GM23338 (cell line): ENCODE results near the gene RIN3. TPM values are rescaled to one million over a fixed set of nuclear protein-coding genes. Genes with fewer than 3 reads are reported as not detected.

Source experiments
- ATAC-seq: fragments of 200-7000 bp; cut with Tn5 transposase; 3 replicates; pipeline ENCODE4 v1.9.1; 2020
- DNase-seq: peaks from one replicate; pipeline ENCODE4 v3.0.0-alpha.2; 2015; ENCODE audit warnings: low spot score
- H2AFZ ChIP-seq: fragments of 200-600 bp; sonication (generic); 2 replicates; pipeline ENCODE4 v1.8.0; 2016; ENCODE audit warnings: antibody characterized with exemption, mild to moderate bottlenecking, moderate library complexity
- H3F3A ChIP-seq: fragments of 200-600 bp; sonication (generic); replicated peaks from 2 replicates; pipeline ENCODE4 v1.8.0; 2017; ENCODE audit warnings: antibody characterized with exemption, mixed run types, low read depth
- H3K27ac ChIP-seq: fragments of 200-600 bp; sonication (generic); 2 replicates; pipeline ENCODE4 v1.6.1; 2016; ENCODE audit warnings: low read depth
- H3K27me3 ChIP-seq: fragments of 200-600 bp; sonication (generic); 2 replicates; pipeline ENCODE4 v1.8.0; 2016; ENCODE audit warnings: mild to moderate bottlenecking, mixed run types, moderate library complexity; ENCODE audit not compliant: insufficient read depth
- H3K36me3 ChIP-seq: fragments of 200-600 bp; sonication (generic); 2 replicates; pipeline ENCODE4 v1.8.0; 2016; ENCODE audit warnings: mild to moderate bottlenecking; ENCODE audit not compliant: insufficient read depth
- H3K4me1 ChIP-seq: fragments of 200-600 bp; sonication (generic); 2 replicates; pipeline ENCODE4 v1.8.0; 2016; ENCODE audit warnings: mild to moderate bottlenecking, moderate library complexity; ENCODE audit not compliant: insufficient read depth
- H3K4me2 ChIP-seq: fragments of 200-600 bp; sonication (generic); 2 replicates; pipeline ENCODE4 v1.7.1; 2017; ENCODE audit warnings: mixed run types
- H3K4me3 ChIP-seq: fragments of 200-600 bp; sonication (generic); 2 replicates; pipeline ENCODE4 v1.6.1; 2016; ENCODE audit warnings: mixed run types
- H3K79me2 ChIP-seq: fragments of 200-600 bp; sonication (generic); replicated peaks from 2 replicates; pipeline ENCODE4 v1.8.0; 2017; ENCODE audit warnings: mild to moderate bottlenecking; ENCODE audit not compliant: insufficient read depth
- H3K9me2 ChIP-seq: fragments of 200-600 bp; sonication (generic); 2 replicates; pipeline ENCODE4 v1.8.0; 2017; ENCODE audit not compliant: insufficient read depth
- H4K20me1 ChIP-seq: fragments of 200-600 bp; sonication (generic); replicated peaks from 2 replicates; pipeline ENCODE4 v1.8.0; 2017; ENCODE audit warnings: mild to moderate bottlenecking; ENCODE audit not compliant: insufficient read depth
- H3K27ac Mint-ChIP-seq: 2 replicates; pipeline ENCODE4 v1.8.0; 2020; ENCODE audit warnings: inconsistent platforms, mild to moderate bottlenecking, moderate library complexity, mixed read lengths
- H3K27me3 Mint-ChIP-seq: 3 replicates; pipeline ENCODE4 v1.8.0; 2022; ENCODE audit warnings: low read depth, mild to moderate bottlenecking, moderate library complexity, mixed read lengths, inconsistent platforms; ENCODE audit not compliant: insufficient read depth, poor library complexity
- H3K36me3 Mint-ChIP-seq: 3 replicates; pipeline ENCODE4 v1.8.0; 2021; ENCODE audit warnings: low read depth, mild to moderate bottlenecking, inconsistent platforms, moderate library complexity, mixed read lengths
- H3K4me1 Mint-ChIP-seq: 3 replicates; pipeline ENCODE4 v1.8.0; 2020; ENCODE audit warnings: mild to moderate bottlenecking, inconsistent platforms, mixed read lengths
- H3K4me3 Mint-ChIP-seq: 3 replicates; pipeline ENCODE4 v1.8.0; 2021; ENCODE audit warnings: moderate library complexity, mild to moderate bottlenecking, inconsistent platforms, mixed read lengths
- H3K9me3 Mint-ChIP-seq: 3 replicates; pipeline ENCODE4 v1.8.0; 2020; ENCODE audit warnings: moderate library complexity, mild to moderate bottlenecking, inconsistent platforms, mixed read lengths
- CREB1 ChIP-seq: fragments of 250-450 bp; sonication (Bioruptor Pico); IDR thresholded peaks from 2 replicates; pipeline ENCODE4 v1.5.0; 2020; ENCODE audit warnings: low read depth, mild to moderate bottlenecking, moderate library complexity
- JUNB ChIP-seq: IDR thresholded peaks from one replicate; pipeline ENCODE4 v1.6.1; 2016; ENCODE audit warnings: antibody characterized with exemption; ENCODE audit not compliant: unreplicated experiment
- POLR2AphosphoS5 ChIP-seq: IDR thresholded peaks from 2 replicates; pipeline ENCODE4 v1.6.1; 2016; ENCODE audit warnings: antibody characterized with exemption, low read depth
- STAT1 ChIP-seq: IDR thresholded peaks from one replicate; pipeline ENCODE4 v1.6.1; 2016; ENCODE audit warnings: antibody characterized with exemption; ENCODE audit not compliant: unreplicated experiment
- ZNF114 ChIP-seq: fragments of 250-450 bp; sonication (Bioruptor Pico); IDR thresholded peaks from 2 replicates; pipeline ENCODE4 v1.5.0; 2020; ENCODE audit warnings: mild to moderate bottlenecking, moderate library complexity
- ZNF331 ChIP-seq: fragments of 250-450 bp; sonication (Bioruptor Pico); IDR thresholded peaks from 2 replicates; pipeline ENCODE4 v1.5.0; 2020; ENCODE audit warnings: low read depth, mild to moderate bottlenecking, moderate library complexity
- polyA plus RNA-seq: library from polyadenylated mRNA; unstranded; fragments of >200 nt; fragmentation: Nextera tagmentation; extraction: Ambion mirVana; gene quantifications from 2 replicates; pipeline ENCODE4 v1.2.1, GENCODE V29; 2016
- total RNA-seq: library from RNA; depleted of rRNA; stranded (reverse); fragments of >200 nt; shearing (Covaris generic); gene quantifications from 2 replicates; pipeline ENCODE4 v1.2.3, GENCODE V29; 2014
- TF ChIP-seq, protein P1 (sequence below), 2 experiments: fragments of 200-600 bp in 1 of 2; sonication (generic) in 1 of 2; conservative IDR thresholded peaks; 2 replicates each; pipeline versions ENCODE4 v1.5.1 to v1.6.1; 2016 to 2017; ENCODE audit warnings: antibody characterized with exemption in 2 of 2, low read depth in 2 of 2, mild to moderate bottlenecking in 2 of 2, moderate library complexity in 1 of 2

RIN3 gene
- total and polyA plus RNA-seq, 2 experiments from 2014 or later = 0.97 to 1.5 TPM

DNA sequence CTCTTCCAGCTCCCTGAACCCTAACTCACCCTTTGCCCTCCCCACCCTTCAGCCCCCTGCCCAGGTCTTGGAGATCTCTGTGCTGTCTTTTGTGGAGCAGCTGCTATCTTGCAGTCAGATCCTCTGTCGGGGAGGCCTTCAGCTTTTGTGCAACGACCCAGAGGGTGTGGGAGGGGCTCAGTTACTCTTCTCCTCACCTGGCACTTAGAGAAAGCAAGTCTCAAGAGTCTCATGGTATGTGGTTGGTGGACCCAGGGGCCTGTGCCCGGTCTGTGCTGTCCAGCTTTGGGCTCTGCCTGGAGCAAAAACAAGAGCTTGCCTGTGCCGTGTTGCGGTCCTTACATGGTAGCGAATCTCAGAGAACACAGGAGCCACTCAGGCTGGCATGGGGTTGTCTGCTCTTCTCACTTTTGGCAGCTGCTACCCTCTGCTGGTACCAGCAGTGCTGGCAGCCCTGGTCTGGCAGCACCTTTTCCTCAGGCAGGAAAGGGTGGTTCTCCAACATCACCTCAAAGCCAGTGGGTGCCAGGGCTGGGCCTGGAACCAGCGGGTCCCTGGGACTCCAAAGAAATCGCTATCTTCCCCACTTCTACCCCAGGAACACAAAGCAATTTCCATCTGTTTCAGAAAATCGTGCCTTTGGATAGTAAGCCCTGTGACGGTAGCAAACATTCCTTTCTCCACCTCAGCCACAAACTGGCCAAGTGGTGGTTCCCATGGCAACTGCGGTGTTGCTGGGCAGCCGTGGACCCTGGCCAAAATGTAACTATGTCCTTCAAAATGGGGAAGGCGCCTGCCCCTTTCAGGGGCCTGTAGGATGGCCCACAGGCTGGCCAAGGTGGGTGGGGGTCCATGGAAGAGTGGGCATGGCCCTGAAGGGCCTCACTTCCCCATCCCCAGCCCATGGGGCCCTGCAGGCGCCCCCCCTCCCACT is 90.0 kb downstream of the RIN3 start:
- Histone ChIP-seq H2AFZ (no peak overlapping the region), H3K36me3 (no peaks in the 10 kb centered on the region), H4K20me1 (no peaks in the 10 kb centered on the region), H3F3A (no peaks in the 10 kb centered on the region), H3K4me3 (no peak overlapping the region), H3K4me1 (no peaks in the 10 kb centered on the region), H3K9me2 (peaks cover 6% of the 10 kb centered on the region; the same call in 1 of the 2 replicates), H3K79me2 (no peaks in the 10 kb centered on the region), H3K27me3 (no peaks in the 10 kb centered on the region), H3K27ac (no peak overlapping the region), H3K4me2 (no peak overlapping the region)
- no peaks in the 10 kb centered on the region for H3K36me3 Mint-ChIP-seq
- peak; percentile 61 for ATAC-seq
- H3K4me1 Mint-ChIP-seq = no peaks in the 10 kb centered on the region
- peaks cover 7% of the 10 kb centered on the region for H3K27me3 Mint-ChIP-seq
- no peak overlapping the region for H3K4me3 Mint-ChIP-seq
- H3K9me3 Mint-ChIP-seq = no peaks in the 10 kb centered on the region
- DNase-seq = peak; percentile 44
- TF ChIP-seq JUNB = no peak
- TF ChIP-seq, protein P1, sequence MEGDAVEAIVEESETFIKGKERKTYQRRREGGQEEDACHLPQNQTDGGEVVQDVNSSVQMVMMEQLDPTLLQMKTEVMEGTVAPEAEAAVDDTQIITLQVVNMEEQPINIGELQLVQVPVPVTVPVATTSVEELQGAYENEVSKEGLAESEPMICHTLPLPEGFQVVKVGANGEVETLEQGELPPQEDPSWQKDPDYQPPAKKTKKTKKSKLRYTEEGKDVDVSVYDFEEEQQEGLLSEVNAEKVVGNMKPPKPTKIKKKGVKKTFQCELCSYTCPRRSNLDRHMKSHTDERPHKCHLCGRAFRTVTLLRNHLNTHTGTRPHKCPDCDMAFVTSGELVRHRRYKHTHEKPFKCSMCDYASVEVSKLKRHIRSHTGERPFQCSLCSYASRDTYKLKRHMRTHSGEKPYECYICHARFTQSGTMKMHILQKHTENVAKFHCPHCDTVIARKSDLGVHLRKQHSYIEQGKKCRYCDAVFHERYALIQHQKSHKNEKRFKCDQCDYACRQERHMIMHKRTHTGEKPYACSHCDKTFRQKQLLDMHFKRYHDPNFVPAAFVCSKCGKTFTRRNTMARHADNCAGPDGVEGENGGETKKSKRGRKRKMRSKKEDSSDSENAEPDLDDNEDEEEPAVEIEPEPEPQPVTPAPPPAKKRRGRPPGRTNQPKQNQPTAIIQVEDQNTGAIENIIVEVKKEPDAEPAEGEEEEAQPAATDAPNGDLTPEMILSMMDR (conservative IDR thresholded peaks at IDR 0.05; ENCODE audit: low read depth in 2 of 2) = peak in 1 of 2 experiments; percentile 21; a peak in 1 of 4 replicates
- H3K27ac Mint-ChIP-seq = no peak overlapping the region

DNA sequence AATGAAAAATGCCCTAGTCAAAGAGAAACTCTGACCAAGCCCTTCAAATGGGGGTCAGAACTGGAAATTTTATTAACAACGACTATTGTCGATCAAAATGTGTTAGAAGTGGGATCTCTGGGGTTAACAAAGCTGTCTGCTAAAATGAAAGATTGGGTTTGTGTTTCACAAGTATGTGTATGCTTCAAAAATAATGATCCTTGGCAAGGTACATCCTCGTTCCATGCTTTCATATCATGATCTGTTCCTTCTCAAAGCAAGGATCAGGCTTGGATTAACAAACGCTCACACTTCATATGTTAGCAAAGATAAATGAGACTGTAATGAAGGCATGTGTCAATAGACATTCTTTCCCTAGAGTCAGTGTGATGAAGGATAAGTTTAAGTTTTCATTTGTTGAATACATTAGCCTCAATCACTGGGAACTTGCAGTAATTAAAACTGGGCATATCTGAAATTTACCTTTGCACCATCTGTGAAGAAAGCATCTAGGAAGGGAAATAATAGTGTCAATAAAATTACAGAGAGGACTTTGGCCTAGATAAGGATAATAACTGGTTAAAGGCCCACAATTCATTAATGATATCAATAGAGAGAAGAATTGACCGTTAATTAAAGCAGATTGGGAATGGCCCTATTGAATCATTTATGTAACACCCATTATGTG is 91.8 kb downstream of the RIN3 start:
- TF ChIP-seq CREB1 (CRISPR knock-in tag) (no peak), STAT1 (no peak), ZNF331 (CRISPR knock-in tag) (no peak), POLR2AphosphoS5 (no peak), ZNF114 (CRISPR knock-in tag) (no peak)
- Histone ChIP-seq H3K4me3 (no peak overlapping the region), H3K4me2 (no peak overlapping the region), H3K27ac (no peak overlapping the region), H3K79me2 (no peaks in the 10 kb centered on the region), H2AFZ (no peak overlapping the region), H3K4me1 (no peaks in the 10 kb centered on the region), H3K27me3 (no peaks in the 10 kb centered on the region), H3K36me3 (no peaks in the 10 kb centered on the region), H4K20me1 (no peaks in the 10 kb centered on the region), H3K9me2 (peaks cover 6% of the 10 kb centered on the region; the same call in 1 of the 2 replicates), H3F3A (no peaks in the 10 kb centered on the region)
- no peak overlapping the region for H3K27ac Mint-ChIP-seq
- peaks cover 7% of the 10 kb centered on the region for H3K27me3 Mint-ChIP-seq
- no peak overlapping the region for H3K4me3 Mint-ChIP-seq
- ATAC-seq (no peak), DNase-seq (no peak)
- no peaks in the 10 kb centered on the region for H3K36me3 Mint-ChIP-seq
- no peaks in the 10 kb centered on the region for H3K9me3 Mint-ChIP-seq
- H3K4me1 Mint-ChIP-seq = no peaks in the 10 kb centered on the region
